HG02852 (cell line): Measurements from ENCODE around the gene CADM1.

Experiments
- ATAC-seq: cut with Tn5 transposase; IDR thresholded peaks from one replicate; pipeline ENCODE4 v1.9.1; 2021; ENCODE audit warnings: mild to moderate bottlenecking, moderate library complexity; ENCODE audit not compliant: unreplicated experiment

The CADM1 gene

DNA sequence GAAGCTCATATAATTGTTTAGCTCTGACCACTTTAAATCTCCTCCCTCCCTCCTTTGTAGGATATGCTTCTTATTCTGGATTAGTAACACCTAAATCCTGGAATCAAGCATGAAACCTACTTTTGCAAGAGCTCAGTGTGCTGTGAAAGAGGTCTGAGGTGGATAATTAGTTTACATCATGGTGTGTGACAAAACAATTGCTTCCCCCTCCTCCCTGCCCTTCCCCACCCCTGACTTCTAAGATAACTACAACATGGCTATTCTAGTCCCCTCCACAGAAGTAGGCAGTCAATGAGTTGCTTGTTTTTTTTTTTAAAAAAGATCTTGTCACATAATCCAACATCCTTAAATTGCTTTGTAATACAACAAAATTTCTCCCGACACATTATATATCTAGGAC is 314.0 kb downstream of the CADM1 start:
- ATAC-seq = no peak

GRCh38 chr11:115188898-115189278 is 315.3 kb downstream of the CADM1 start:
- no peak for ATAC-seq

- no peak for ATAC-seq
Measured at GRCh38 chr11:115188188-115188897, 315.9 kb downstream of the CADM1 start.

GRCh38 chr11:115185931-115186330 is 318.3 kb downstream of the CADM1 start:
- no peak for ATAC-seq

- no peak for ATAC-seq
Measured at GRCh38 chr11:115185507-115185906, 318.7 kb downstream of the CADM1 start.

DNA sequence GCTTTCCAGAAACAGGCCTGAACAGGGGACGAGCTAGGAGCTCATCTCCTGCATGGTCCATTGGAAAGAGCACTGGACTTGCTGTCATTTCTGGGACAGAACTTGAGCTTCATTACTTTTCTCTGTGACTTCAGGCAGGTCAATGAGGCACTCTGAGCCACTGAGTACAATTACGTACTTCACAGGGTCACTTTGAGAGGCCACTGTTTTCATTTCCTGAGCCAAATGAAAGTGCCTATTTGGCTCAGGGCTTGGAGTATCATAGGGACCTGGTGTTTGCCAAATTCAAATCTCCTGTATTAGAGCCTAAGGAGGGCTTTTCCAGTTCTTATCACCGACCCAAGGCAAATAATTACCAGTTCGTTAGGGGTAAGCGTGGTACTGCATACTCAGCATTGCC is 319.3 kb downstream of the CADM1 start:
- ATAC-seq = no peak

GRCh38 chr11:115183830-115184229 is 320.4 kb downstream of the CADM1 start:
- ATAC-seq = no peak

DNA sequence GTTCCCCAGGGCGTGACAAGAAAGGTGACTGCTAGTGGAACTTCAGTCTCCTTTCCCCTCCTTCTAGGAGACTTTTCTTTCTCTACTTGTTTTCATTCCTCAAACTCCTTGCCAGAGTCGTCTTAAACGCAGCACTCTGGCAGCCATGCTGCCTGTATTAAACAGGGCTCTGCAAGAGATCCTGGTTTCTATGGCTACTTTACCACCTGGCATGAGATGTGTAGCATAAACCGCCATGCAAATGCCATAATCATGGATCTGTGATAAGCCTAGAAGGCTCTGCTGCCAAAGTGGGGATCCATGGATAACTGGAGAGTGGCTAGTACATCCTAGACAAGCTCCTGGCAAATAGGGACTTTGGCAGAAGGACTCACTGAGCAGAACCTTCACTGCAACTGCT is 321.1 kb downstream of the CADM1 start:
- ATAC-seq = no peak

- ATAC-seq = no peak
Measured at GRCh38 chr11:115182282-115182955, 321.8 kb downstream of the CADM1 start.

DNA sequence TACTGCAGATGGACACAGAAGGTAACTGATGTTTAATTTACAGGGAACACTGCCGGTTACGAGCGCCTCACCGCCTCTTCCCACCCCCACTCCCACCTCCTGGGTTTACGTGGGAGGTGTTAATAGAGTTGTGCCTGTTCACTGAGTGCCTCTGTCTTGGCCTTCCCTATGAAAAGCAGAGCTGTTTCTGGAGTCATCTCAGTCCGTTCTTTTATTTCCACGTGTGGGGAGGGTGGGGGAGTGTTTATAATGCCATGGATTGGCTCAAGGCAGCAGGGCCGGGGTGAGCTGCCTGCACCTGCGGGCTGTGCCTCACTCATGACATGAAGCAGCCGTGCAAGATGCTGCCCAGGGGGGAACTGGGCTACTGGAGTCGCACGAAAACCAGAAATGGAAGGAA is 322.7 kb downstream of the CADM1 start:
- no peak for ATAC-seq

DNA sequence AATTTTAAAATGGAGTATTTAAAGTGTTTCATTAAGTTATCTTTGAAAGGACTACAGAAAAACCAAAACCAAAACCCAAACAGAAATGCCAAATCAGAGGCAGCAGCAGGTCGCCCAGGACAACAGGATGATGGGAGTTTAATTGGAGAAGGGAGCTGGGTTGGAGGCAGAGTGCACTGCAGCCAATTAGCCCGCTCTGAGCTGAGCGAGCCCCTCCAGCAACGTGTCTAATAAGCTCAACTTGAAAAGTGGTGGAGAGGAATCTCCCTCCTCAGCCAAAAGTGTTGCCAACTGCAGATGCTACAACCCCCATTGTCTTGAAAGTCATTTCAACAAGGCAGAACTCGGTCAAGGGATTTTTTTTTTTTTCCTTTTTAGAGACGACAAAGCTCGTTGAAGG is 323.9 kb downstream of the CADM1 start:
- no peak for ATAC-seq

DNA sequence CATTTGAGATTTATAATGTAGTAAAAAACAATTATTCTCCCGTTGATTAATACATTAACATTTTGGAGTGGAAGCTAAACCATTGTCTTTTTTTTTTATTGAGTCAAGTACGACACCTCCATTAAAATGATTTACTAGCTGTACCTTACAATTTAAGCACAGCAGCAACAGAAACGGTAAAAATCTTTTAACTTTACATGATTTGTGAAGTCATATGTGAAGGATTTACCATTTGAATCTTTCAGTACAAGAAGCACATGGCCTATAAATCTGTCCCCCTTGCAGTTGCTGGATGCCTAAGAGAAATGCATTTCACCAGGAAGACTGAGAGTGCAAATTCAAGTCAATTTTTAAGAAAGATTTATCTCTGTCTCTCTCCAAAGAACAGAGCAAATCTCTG is 324.6 kb downstream of the CADM1 start:
- ATAC-seq = no peak

DNA sequence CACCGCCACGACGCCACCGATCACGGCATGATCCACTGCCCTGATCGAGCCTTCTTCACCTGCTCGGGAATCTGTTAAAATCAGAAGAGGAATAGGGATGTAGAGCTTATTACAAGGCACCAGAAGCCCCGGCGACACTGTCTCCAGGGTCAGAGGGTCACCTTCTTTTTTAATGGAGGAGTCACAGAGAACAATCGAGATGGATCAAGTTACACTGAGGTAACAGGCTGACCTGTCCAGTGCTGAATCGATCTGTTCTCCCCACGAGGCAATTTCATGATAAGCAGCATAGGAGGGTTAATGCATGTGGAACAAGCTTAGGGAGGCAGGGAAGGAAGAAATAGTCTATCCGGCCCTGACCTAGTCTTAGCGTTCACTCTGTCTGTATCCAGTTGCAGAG is 325.5 kb downstream of the CADM1 start:
- no peak for ATAC-seq

GRCh38 chr11:115173136-115173535 is 331.1 kb downstream of the CADM1 start:
- no peak for ATAC-seq

- ATAC-seq = no peak
Measured at GRCh38 chr11:115170133-115170815, 333.9 kb downstream of the CADM1 start.

- ATAC-seq = no peak
Measured at GRCh38 chr11:115169251-115169650, 335.0 kb downstream of the CADM1 start.

DNA sequence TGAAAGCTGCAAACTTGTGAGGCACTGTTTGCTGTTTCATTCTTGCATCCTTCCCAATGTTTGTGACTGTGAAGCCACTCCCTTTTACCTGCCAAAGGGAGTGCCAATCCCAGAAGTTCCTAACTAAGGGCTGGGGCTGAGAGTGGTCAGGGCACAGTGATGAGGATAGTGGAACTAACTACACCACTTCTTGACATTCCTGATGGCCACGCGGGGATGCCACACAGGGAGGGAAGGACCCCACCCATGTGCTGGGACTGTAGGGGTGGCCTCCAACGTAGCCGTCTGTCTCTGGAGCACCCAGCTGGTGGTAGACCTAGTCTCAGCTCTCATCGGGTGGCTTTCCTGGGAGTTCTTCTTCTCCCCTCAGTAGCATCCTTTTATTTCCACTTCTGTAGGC is 335.5 kb downstream of the CADM1 start:
- no peak for ATAC-seq

- ATAC-seq = no peak
Measured at GRCh38 chr11:115168229-115168671, 336.0 kb downstream of the CADM1 start.

- no peak for ATAC-seq
Measured at GRCh38 chr11:115167456-115167855, 336.8 kb downstream of the CADM1 start.

- no peak for ATAC-seq
Measured at GRCh38 chr11:115166820-115167219, 337.4 kb downstream of the CADM1 start.

DNA sequence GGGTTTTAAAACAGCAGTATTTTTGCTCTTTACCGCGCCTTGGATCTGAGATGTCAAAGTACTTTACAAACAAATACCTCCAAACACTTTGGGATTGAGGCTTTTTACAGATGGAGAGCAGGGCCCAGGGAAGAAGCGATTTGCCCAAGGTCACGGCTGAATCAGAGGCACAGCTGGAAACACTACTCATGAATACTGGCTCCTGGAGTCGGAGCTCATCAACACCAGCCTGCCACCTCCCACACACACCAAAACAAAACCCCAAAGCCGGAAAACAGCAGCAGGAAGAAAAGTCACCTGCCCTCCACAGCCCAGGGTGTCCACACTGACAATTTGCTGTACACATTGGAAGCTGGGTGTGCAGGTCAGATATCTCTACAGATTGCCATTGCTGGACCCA is 339.4 kb downstream of the CADM1 start:
- no peak for ATAC-seq

- no peak for ATAC-seq
Measured at GRCh38 chr11:115162919-115163318, 341.3 kb downstream of the CADM1 start.
